Fibroblast of the aortic adventitia (primary cell): Measurements from ENCODE around the gene USP31. TPM values are rescaled to one million over a fixed set of nuclear protein-coding genes. Genes with fewer than 3 reads are reported as not detected.
A peak's percentile ranks its signal among the peaks of the same experiment; 100 is the strongest.

Source experiments
- DNase-seq: peaks from one replicate; pipeline ENCODE4 v3.0.0-alpha.2; 2010; ENCODE audit warnings: low read depth
- H3K4me3 ChIP-seq: 2 replicates; pipeline ENCODE4 v1.5.1; 2011; ENCODE audit warnings: low read depth, mild to moderate bottlenecking, control low read depth, low read length, moderate library complexity
- total RNA-seq: library from RNA; depleted of rRNA; stranded (reverse); fragments of >200 nt; gene quantifications from 2 replicates; pipeline ENCODE4 v1.2.3, GENCODE V29; 2012; ENCODE audit warnings: low replicate concordance
- TF ChIP-seq, protein P1 (sequence below): IDR thresholded peaks from 2 replicates; pipeline ENCODE4 v1.5.1; 2011; ENCODE audit warnings: mild to moderate bottlenecking, low read length, control low read depth, inconsistent platforms; ENCODE audit not compliant: insufficient read depth

Gene USP31
- total RNA-seq, 1 donor: 9.0 TPM

DNA sequence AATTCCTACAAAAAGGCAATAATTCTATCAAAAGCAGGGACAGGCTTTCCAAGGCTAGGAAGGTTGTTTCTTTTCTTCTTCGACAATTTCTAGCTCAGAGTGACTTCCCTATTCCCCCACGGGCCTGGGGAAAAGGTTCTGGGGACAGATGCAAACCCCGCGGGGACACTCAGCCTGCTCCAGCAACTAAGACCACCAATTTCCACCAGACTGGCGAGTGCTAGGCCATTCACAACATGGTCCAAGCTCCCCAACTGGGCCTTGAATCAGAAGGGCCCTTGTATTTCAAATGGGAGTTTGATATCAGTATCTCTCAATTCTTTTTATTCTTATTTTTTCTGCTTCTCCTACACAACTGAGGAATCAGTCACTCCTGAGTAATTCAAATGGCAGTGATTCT, 86.7 kb downstream of the USP31 start:
- DNase-seq: no peak
- no peak overlapping the region for H3K4me3 ChIP-seq
- TF ChIP-seq, protein P1, sequence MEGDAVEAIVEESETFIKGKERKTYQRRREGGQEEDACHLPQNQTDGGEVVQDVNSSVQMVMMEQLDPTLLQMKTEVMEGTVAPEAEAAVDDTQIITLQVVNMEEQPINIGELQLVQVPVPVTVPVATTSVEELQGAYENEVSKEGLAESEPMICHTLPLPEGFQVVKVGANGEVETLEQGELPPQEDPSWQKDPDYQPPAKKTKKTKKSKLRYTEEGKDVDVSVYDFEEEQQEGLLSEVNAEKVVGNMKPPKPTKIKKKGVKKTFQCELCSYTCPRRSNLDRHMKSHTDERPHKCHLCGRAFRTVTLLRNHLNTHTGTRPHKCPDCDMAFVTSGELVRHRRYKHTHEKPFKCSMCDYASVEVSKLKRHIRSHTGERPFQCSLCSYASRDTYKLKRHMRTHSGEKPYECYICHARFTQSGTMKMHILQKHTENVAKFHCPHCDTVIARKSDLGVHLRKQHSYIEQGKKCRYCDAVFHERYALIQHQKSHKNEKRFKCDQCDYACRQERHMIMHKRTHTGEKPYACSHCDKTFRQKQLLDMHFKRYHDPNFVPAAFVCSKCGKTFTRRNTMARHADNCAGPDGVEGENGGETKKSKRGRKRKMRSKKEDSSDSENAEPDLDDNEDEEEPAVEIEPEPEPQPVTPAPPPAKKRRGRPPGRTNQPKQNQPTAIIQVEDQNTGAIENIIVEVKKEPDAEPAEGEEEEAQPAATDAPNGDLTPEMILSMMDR: no peak

DNA sequence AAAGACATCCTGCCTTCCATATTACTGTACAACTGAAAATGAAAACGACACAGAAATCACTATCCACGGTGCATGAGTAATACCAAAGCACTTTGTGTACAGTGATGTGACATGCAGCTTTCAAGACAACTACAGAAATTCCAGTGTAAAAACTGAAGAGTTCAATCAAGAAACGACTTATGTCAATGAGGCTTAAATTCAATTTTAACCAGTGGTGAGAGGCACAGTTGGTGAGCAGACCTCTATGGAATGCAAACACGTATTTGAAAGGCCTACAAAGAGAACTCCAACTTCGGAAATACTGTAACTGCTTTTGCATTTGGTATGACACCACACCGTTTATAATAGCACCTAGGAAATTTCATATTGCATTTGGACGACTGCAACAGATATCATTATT, 87.6 kb downstream of the USP31 start:
- H3K4me3 ChIP-seq: no peak overlapping the region
- no peak for DNase-seq
- TF ChIP-seq, protein P1: no peak

DNA sequence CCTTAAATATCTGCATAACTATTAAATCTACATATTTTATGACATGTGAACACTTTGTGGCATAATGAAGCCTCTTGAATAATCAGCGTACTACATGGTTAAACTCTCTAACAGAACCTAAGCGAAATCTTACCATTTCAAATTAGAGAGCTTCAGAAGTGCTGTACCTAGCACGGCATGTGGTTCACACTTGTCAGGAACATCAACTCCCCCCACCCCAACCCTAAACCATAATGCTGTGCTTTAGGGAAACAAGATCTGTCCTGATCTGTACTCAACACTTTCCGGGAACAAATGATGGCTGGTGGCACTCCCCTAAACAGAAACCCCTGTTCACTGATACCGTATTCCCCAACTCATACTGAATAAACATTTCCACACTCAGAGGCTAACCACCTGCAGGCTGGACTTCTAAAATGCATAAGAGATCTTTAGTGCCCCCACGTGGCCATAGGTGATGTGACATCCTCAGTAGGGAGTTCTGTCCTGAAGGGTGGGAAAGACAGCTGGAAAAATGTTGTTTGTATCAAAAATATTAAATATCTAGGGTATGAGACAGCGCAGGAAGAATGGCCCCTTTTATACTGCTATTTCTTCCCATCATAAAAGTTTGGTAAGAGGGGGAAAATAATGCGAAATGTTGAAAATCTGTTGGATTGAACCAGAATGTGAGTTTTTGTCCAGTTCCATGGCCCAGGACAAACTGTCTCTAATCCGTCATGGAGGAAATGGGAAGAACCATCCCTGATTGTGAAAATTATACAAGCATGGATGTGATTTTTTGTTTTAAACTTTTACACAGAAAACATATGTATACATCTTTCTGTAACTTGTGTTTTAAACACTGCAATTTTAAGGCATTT, 88.6 kb downstream of the USP31 start:
- TF ChIP-seq, protein P1: peak; percentile 82
- DNase-seq: peak; percentile 78
- H3K4me3 ChIP-seq: no peak overlapping the region

DNA sequence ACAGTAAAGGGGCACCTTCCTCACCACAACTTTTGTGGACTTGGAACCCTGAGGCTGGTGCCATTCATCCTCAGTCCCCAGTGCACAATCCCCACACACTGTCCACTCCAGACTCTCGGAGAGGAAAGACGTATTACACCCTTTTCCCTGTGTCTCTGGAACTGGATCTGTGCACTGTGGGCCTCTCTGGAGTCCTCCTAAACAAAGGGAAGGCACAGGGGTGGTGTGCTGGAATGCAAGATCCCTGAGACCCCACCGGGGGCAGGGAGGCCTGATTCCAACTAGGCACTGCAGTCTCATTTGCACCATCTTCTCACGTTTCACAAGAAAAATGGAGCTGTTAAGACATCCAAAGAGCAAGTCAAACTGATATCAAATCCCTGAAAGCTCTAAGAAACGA, 89.8 kb downstream of the USP31 start:
- TF ChIP-seq, protein P1: no peak
- DNase-seq: no peak
- no peak overlapping the region for H3K4me3 ChIP-seq

DNA sequence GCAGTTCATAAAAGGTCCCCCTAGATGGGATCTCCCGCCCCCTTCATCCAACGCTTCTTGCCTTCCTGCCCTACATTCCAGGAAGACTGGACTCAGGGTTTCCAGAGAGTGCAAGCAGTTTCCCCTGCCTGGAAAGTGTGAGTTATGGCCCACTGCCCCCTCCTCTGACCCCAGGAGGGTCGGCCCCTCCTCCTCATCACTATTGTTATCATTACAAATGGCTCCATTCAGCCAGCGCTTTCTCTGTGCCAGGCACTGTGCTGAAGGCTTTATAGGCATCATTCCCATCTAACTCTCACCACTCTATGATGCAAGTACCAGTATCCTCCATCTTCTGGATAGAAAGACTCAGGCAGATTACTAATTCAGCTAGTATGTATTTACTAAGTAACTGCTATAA, 90.7 kb downstream of the USP31 start:
- TF ChIP-seq, protein P1: no peak
- no peak for DNase-seq
- no peak overlapping the region for H3K4me3 ChIP-seq

DNA sequence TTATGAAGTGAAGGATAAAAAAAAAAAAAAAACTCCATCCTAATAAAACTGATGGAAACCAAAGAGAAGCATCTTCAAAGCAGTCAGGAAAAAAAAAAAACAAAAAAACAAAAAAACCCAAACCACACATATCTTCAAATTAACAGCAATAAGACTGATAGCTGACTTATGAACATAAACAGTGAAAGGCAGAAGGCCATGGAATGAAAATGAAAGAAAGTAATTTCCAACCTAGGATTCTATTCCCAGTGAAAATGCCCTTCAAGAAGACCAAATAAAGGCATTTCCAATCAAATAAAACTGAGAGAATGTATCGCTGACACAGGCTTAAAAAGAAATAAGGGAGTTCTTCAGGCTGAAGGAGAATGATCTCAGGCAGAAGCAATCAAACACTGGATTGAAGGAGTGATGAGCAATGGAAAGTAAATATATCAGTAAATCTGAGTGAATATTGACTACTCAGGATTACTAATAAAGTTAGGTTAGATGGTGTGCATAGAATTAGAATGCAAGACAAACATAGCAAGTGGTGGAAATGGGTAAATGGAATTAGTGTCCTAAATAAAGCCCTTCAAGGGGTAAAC, 92.1 kb downstream of the USP31 start:
- DNase-seq: no peak
- no peak overlapping the region for H3K4me3 ChIP-seq
- TF ChIP-seq, protein P1: no peak
